SH-SY5Y (cell line): ENCODE data around the gene NEMP2.

Experiments
- GATA2 ChIP-seq: IDR thresholded peaks from 2 replicates; pipeline ENCODE4 v1.6.1; 2011; ENCODE audit warnings: mild to moderate bottlenecking, low read depth, low read length
- GATA3 ChIP-seq: IDR thresholded peaks from 2 replicates; pipeline ENCODE4 v1.6.1; 2011; ENCODE audit warnings: low read depth, mild to moderate bottlenecking, low read length, moderate library complexity

- TF ChIP-seq GATA3, result no peak
- TF ChIP-seq GATA2, result no peak
Measured at GRCh38 chr2:190456833-190457232, 77.7 kb downstream of the NEMP2 start.
